Measurements from ENCODE around the gene CGB5. TPM values are rescaled to one million over a fixed set of nuclear protein-coding genes. Genes with fewer than 3 reads are reported as not detected.
A peak's percentile ranks its signal among the peaks of the same experiment; 100 is the strongest.

Gene CGB5
- total RNA-seq, 1 experiment from 2014 or later, result not detected

DNA sequence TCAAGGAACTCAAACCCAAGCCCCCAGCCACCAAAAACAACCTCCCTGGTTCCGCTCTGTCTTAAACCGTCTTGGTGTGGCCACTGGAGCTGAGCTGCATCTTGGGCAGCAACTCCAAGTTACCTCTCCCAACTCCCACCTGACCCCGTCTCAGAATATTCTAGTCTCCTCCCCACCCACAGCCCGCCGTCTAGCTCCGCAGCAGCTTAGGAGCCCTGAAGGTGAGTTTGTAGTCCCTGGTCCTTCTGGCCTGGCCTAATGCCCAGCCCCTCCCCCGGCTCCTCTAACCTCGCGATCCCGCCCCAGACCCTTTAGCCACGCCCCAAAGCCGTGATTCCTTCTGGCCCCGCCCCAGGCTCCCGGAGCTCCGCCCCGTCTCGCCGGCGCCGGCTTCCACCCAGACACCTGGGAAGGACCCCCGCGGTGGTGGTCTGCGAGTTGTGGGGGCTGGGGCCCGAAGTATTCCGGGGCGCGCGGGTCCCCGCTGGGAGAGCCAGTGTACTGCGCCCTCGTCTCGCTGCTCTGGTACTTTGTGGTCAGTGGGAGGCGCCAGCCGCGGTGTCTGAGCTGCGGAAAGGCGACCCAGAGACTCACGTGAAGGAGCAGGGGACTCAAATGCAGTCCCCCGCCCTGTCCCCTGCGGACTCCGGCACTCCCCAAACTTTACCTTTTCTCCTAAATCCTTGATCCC is 24.3 kb upstream of the CGB5 start:
- intact Hi-C loops (cut with micrococcal nuclease), result no loop called here

DNA sequence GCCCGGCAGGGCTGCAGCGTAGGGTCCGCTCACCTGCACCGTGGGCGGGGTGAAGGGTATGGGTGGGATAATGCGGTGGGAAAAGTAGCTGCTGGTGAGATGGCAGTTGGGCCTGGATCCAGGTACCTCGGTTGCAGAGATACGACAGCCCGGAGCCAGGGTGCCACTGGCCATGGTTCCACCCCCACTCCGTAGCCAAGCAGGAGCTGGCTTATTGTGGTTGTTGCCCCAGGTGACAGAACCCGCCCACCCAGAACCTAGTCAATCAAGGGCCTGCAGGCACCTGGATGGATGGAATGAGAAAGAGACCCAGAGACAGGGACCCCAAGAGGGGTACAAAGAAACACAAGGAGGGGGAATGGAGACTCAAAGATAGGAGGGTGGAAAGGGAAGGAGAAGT is 23.3 kb upstream of the CGB5 start:
- CTCF ChIA-PET, result no interaction called here
- Histone ChIP-seq H3K27ac (ENCODE audit: low read length) (no peak overlapping the region), H2AFZ (ENCODE audit: low read length) (no peak overlapping the region), H3F3A (ENCODE audit: low read length, unreplicated experiment) (no peaks in the 10 kb centered on the region), H3K36me3 (ENCODE audit: low read depth, low read length) (no peaks in the 10 kb centered on the region), H3K4me2 (ENCODE audit: low read length) (no peak overlapping the region), H3K9me3 (ENCODE audit: low read length) (no peaks in the 10 kb centered on the region), H3K79me2 (ENCODE audit: low read length) (no peaks in the 10 kb centered on the region), H3K4me1 (ENCODE audit: insufficient read depth, low read length) (peaks cover 10% of the 10 kb centered on the region; the same call in 1 of the 2 replicates), H3K9ac (ENCODE audit: low read length) (no peak overlapping the region), H3K9me2 (replicated peaks; ENCODE audit: low read length) (no peaks in the 10 kb centered on the region), H3K4me3 (ENCODE audit: low read length) (no peak overlapping the region), H4K20me1 (ENCODE audit: low read length) (no peaks in the 10 kb centered on the region), H3K27me3 (ENCODE audit: low read length) (no peaks in the 10 kb centered on the region)
- DNase-seq (no peak), ATAC-seq (no peak)
- POLR2A ChIA-PET (ENCODE audit: unreplicated experiment), result no interaction called here
- TF ChIP-seq, protein P1, sequence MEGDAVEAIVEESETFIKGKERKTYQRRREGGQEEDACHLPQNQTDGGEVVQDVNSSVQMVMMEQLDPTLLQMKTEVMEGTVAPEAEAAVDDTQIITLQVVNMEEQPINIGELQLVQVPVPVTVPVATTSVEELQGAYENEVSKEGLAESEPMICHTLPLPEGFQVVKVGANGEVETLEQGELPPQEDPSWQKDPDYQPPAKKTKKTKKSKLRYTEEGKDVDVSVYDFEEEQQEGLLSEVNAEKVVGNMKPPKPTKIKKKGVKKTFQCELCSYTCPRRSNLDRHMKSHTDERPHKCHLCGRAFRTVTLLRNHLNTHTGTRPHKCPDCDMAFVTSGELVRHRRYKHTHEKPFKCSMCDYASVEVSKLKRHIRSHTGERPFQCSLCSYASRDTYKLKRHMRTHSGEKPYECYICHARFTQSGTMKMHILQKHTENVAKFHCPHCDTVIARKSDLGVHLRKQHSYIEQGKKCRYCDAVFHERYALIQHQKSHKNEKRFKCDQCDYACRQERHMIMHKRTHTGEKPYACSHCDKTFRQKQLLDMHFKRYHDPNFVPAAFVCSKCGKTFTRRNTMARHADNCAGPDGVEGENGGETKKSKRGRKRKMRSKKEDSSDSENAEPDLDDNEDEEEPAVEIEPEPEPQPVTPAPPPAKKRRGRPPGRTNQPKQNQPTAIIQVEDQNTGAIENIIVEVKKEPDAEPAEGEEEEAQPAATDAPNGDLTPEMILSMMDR (conservative IDR thresholded peaks at IDR 0.05; ENCODE audit: low read depth, low read length), result no peak
- intact Hi-C loops (cut with micrococcal nuclease), result no loop called here
- BruUV-seq (replicated peaks), result no TSS peak

More for the DNA sequence above, 24.3 kb upstream of the CGB5 start:
- ATAC-seq (peak; percentile 49), DNase-seq (peak; percentile 55)
- H3K4me1 ChIP-seq (ENCODE audit: insufficient read depth, low read length), result peaks cover 10% of the 10 kb centered on the region; the same call in 1 of the 2 replicates
- no peak overlapping the region for H3K9ac ChIP-seq (ENCODE audit: low read length)
- no peak overlapping the region for H3K27ac ChIP-seq (ENCODE audit: low read length)
- H3K79me2 ChIP-seq (ENCODE audit: low read length), result no peaks in the 10 kb centered on the region
- CTCF ChIA-PET, result no interaction called here
- no TSS peak for BruUV-seq (replicated peaks)
- peak overlapping the region; percentile 60 for H3K4me3 ChIP-seq (ENCODE audit: low read length)
- H3K4me2 ChIP-seq (ENCODE audit: low read length), result peak overlapping the region; percentile 77
- H3F3A ChIP-seq (ENCODE audit: low read length, unreplicated experiment), result no peaks in the 10 kb centered on the region
- no peaks in the 10 kb centered on the region for H3K36me3 ChIP-seq (ENCODE audit: low read depth, low read length)
- H4K20me1 ChIP-seq (ENCODE audit: low read length), result no peaks in the 10 kb centered on the region
- H3K9me3 ChIP-seq (ENCODE audit: low read length), result no peaks in the 10 kb centered on the region
- H2AFZ ChIP-seq (ENCODE audit: low read length), result peak overlapping the region; percentile 30; the same call in 1 of the 2 replicates
- H3K9me2 ChIP-seq (replicated peaks; ENCODE audit: low read length), result no peaks in the 10 kb centered on the region
- H3K27me3 ChIP-seq (ENCODE audit: low read length), result no peaks in the 10 kb centered on the region
- TF ChIP-seq EZH2phosphoT487 (IDR thresholded peaks at IDR 0.05; ENCODE audit: borderline replicate concordance, low read length), result no peak
- no peak for TF ChIP-seq EZH2 (IDR thresholded peaks at IDR 0.05; ENCODE audit: low read length, unreplicated experiment)
- TF ChIP-seq, protein P1 (conservative IDR thresholded peaks at IDR 0.05; ENCODE audit: low read depth, low read length), result peak; percentile 30; the same call in 1 of the 2 replicates
- POLR2A ChIA-PET (ENCODE audit: unreplicated experiment), result interaction anchor here (0.5 kb wide), 1 partner anchor 10 kb away, joined by 3 read pairs; no protein-coding TSS in a partner anchor

Data from PC-3 (cell line).